Iris pigment epithelial cell (primary cell): ENCODE data around the gene ORC3.
"Not testable (repeated sequence)": the region's sequence is repeated elsewhere in the genome, so short reads cannot be mapped to it uniquely, and the experiment has no call there.

Source experiments
- DNase-seq: peaks from one replicate; pipeline ENCODE4 v3.0.0-alpha.2; 2011; ENCODE audit warnings: low read depth

ORC3 gene

GRCh38 chr6:87661016-87661415, 71.1 kb downstream of the ORC3 start:
- peak; percentile 73 for DNase-seq

- peak; percentile 45 for DNase-seq
Observed at GRCh38 chr6:87661503-87661902, 71.6 kb downstream of the ORC3 start.

DNA sequence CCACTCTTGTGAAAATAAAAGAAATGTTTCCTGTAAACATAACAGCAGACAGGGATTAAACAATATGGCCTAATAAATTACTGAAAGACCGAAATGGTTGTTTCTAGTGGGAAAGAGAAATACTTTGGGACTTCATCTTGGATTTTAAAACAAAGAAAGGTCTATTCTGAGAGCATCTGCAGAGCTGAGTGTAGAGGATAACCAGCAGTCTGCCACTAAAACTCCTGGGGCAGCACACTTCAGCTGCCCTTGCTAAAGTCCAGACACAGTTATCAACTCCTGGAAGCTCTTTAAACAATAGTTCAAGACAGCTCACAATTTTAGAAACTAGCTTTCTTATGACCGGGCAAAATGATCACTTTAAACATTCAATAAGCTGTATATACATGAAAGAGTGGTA, 73.5 kb downstream of the ORC3 start:
- DNase-seq, result no peak

GRCh38 chr6:87664921-87665485, 75.1 kb downstream of the ORC3 start:
- DNase-seq, result no peak

DNA sequence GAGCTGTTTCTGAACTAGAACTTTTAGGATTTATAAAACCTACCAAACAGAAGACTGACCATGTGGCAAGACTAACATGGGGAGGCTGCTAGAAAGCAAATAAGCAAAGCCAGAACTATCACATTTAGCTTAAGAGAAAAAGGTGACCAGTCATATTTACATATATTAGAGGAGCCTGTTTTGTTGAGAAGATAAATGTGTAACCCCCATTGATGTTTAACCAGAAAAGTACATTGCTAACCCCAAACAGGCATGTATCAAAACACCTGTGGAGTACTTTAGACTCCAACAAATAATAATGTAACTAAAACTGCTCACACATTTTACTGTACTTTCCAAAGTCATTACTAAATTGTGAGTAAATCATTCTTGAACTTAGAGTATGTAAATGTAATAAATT, 77.1 kb downstream of the ORC3 start:
- DNase-seq, result no peak

DNA sequence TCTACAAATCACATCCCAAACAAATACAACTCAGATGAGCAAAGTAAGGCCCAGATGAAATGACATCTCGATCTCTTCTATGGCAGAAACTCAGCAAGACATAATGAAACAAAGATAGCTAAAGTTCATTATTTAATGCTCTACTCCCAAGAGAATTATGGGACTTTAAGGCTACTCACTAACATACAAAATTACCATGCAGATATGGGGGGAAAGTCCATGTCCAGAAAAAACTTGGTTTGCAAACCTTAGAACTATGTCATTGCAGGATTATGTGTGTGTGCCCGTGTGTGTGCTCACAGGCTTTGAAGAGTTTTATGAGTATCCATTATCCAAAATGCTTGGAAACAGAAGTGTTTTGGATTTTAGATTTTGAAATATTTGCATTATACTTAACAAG, 78.1 kb downstream of the ORC3 start:
- no peak for DNase-seq

GRCh38 chr6:87669051-87669450, 79.1 kb downstream of the ORC3 start:
- DNase-seq, result no peak

DNA sequence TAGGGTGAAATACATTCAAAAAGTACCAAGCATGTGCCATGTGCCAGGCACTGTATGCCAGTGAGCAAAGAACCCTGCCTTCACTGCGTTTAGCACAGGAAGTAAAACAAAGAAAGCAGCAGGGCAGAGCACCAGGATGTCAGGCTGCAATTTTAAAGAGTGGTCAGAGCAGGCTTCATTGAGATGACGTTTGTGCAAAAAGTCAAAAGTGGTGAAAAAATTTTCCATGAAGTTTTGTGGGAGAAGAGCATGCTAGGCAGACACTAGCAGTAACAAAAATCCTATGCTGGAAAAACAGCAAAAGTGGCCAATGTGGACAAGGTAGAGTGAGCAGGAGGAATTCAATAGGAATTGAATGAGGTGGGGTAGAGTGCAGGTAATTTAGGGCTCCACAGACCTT, 80.8 kb downstream of the ORC3 start:
- no peak for DNase-seq

GRCh38 chr6:87671555-87672029, 81.7 kb downstream of the ORC3 start:
- peak; percentile 75 for DNase-seq

DNA sequence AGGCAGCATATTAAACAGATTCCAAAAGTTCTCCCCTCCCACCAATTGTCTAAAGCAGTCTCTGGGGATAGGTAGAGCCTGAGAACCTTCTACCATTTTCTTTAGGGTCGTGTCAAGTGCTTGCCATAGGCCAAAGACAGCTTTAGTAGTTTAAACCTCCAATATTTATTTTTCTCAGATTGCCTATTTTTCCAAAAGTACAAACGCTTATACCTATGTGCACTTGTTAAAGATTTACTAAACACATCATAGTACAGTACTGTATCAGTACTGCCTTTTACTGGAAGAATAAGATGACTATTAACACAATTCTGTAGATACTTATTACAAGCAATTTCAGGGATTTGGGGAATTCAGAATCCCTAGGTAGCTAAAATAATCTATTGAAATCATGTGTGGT, 82.7 kb downstream of the ORC3 start:
- DNase-seq, result no peak

- DNase-seq, result no peak
Observed at GRCh38 chr6:87673237-87673636, 83.3 kb downstream of the ORC3 start.

DNA sequence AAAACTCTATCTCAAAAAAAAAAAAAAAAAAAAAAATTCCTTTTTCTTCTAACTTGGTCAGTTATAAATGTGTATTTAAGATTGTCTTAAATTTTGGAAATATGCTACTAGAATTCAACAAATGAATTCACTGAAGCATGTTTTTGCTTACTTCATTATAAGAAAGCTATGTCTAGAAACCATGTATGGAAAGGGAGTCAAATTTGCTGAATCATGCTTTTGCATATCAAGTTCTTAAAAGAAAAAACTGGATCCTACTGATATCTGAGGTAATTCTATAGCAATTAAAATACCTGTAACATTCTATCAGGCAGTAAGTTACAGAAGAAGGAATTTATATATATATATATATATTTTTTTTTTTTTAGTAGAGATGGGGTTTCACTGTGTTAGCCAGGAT, 84.4 kb downstream of the ORC3 start:
- DNase-seq, result no peak

DNA sequence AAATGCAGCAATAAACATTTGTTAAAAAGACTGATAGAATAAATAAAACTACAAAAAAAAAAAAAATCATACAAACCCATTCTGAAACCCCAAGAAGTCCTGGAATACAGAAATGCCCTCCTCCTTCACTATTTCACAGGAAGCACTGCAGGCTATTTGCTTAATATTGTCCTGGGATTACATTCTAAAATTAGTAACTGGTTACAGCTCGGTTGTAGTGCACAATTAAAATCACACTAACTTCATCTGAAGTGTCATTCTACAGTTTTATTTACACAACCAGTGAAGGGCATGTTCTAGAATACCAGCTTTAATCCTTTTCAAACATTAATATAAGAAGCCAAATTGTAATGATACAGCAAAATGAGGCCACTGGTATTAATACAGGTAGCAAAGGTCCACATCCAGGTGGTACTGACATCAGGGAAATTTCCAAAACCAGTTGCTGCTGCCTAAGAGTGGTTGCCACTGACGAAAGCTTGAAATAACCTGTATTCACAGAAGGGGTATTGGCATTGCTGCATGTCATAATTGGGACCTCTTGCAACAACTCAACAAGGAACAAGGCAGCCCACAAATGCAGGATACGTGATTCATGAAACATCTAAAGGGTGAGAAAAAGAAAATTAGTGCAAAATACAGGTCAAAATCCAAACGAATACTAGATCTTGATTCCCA, 85.2 kb downstream of the ORC3 start:
- DNase-seq, result no peak

- no peak for DNase-seq
Observed at GRCh38 chr6:87682310-87682709, 92.4 kb downstream of the ORC3 start.

- no peak for DNase-seq
Observed at GRCh38 chr6:87683890-87684289, 94.0 kb downstream of the ORC3 start.

- no peak for DNase-seq
Observed at GRCh38 chr6:87684895-87685654, 95.1 kb downstream of the ORC3 start.

- DNase-seq, result not testable (repeated sequence)
Observed at GRCh38 chr6:87686636-87687205, 96.8 kb downstream of the ORC3 start.

DNA sequence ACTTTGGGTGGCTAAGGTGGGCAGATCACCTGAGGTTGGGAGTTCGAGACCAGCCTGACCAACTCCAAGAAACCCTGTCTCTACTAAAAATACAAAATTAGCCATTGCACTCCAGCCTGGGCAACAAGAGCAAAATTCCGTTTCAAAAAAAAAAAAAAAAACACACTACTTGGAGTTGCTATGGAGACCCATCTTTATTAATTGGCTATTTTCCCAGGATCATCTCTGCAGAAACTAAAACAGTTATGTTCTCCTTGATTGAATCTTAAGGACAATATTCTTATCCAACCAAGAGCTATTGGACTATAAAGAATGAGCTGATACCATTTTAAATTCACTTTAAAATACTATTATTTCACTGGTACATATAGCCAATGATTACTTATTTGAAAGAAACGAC, 97.4 kb downstream of the ORC3 start:
- DNase-seq, result no peak

- DNase-seq, result not testable (repeated sequence)
Observed at GRCh38 chr6:87687893-87688292, 98.0 kb downstream of the ORC3 start.

DNA sequence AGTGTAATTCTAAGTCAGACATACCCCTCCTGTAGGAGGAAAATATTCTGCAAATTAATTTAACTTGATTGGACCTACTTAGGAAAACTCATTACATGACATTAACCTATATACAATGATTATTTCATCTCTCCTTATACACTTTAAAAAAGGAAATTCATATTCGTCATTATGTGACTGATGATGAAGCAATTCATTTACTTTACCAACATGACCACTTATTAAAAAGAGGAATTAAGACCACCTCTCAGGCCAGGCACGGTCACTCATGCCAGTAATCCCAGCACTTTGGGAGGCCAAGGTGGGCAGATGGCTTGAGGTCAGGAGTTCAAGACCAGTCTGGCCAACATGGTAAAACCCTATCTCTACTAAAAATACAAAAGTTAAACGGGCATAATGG, 100.5 kb downstream of the ORC3 start:
- no peak for DNase-seq

- no peak for DNase-seq
Observed at GRCh38 chr6:87692086-87692485, 102.2 kb downstream of the ORC3 start.

DNA sequence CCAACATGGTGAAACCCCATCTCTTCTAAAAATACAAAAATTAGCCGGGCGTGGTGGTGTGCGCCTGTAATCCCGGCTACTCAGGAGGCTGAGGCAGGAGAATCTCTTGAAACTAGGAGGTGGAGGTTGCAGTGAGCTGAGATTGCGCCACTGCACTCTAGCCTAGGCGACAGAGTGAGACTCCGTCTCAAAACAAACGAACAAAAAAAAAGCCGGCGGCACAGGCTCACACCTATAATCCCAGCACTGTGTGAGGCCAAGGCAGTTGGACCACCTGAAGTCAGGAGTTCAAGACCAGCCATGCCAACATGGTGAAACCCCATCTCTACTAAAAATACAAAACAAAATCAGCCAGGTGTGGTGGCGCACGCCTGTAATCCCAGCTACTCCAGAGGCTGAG, 106.9 kb downstream of the ORC3 start:
- not testable (repeated sequence) for DNase-seq
